Esophagus squamous epithelium (tissue), 5 donors: ENCODE data around the gene DIAPH3. TPM values are rescaled to one million over a fixed set of nuclear protein-coding genes. Genes with fewer than 3 reads are reported as not detected.

Source experiments
- DNase-seq: peaks from one replicate; lab custom pipeline; 2025; lab: John Stamatoyannopoulos, UW
- H3K27ac ChIP-seq, 4 donors: fragments of 200-600 bp; sonication (generic); one replicate each; pipeline ENCODE4 v1.5.1; 2016 to 2019; ENCODE audit warnings: mild to moderate bottlenecking in 1 of 4
- H3K27me3 ChIP-seq, 4 donors: fragments of 200-600 bp; sonication (generic); 1 replicate in 3 of 4; 2 replicates in 1 of 4; pipeline versions ENCODE4 v1.5.1 to v1.6.0; 2017 to 2021; ENCODE audit warnings: antibody characterized with exemption in 1 of 4
- H3K36me3 ChIP-seq, 3 donors: fragments of 200-600 bp; sonication (generic); one replicate each; pipeline ENCODE4 v1.5.1; 2016 to 2019
- H3K4me1 ChIP-seq, 3 donors: fragments of 200-600 bp; sonication (generic); one replicate each; pipeline ENCODE4 v1.5.1; 2017 to 2019
- H3K4me3 ChIP-seq, 4 donors: fragments of 200-600 bp; sonication (generic); 1 replicate in 3 of 4; 2 replicates in 1 of 4; pipeline ENCODE4 v1.5.1; 2016 to 2019; ENCODE audit warnings: mild to moderate bottlenecking in 2 of 4, moderate library complexity in 1 of 4
- H3K9me3 ChIP-seq, 3 donors: fragments of 200-600 bp; sonication (generic); one replicate each; pipeline ENCODE4 v1.5.1; 2016 to 2019
- CTCF ChIP-seq, 6 experiments: fragments of 450-650 bp in 4 of 6; fragments of 200-600 bp in 2 of 6; sonication (generic) in 2 of 6; IDR thresholded peaks; one replicate each; pipeline ENCODE4 v1.5.1; 2016 to 2019; ENCODE audit warnings: antibody characterized with exemption in 6 of 6, mild to moderate bottlenecking in 4 of 6, moderate library complexity in 4 of 6
- POLR2A ChIP-seq, 4 donors: fragments of 450-650 bp; IDR thresholded peaks; one replicate each; pipeline ENCODE4 v1.6.1; 2017; ENCODE audit warnings: antibody characterized with exemption in 4 of 4, mild to moderate bottlenecking in 4 of 4, moderate library complexity in 3 of 4
- WGBS, 2 donors: methylation state at CpG; one replicate each; pipeline ENCODE4 v1.1.5; 2018; 5-methylcytosine and 5-hydroxymethylcytosine counted together
- intact Hi-C: fragments of 100-400 bp; cut with DNase I; formaldehyde crosslinking; loops from one replicate; pipeline ENCODE4 v1.15.0; 2022
- total RNA-seq, 4 donors: library from RNA; depleted of rRNA; stranded (reverse); fragments of >200 nt; gene quantifications; one replicate each; pipeline ENCODE4 v1.1.0, GENCODE V29; 2016
- donor health status: DM: yes; HTN: yes; CAD: no.

DIAPH3 gene
- total RNA-seq, 4 donors from 2014 or later, result 2.2 to 11.1 (median 4.0) TPM

DNA sequence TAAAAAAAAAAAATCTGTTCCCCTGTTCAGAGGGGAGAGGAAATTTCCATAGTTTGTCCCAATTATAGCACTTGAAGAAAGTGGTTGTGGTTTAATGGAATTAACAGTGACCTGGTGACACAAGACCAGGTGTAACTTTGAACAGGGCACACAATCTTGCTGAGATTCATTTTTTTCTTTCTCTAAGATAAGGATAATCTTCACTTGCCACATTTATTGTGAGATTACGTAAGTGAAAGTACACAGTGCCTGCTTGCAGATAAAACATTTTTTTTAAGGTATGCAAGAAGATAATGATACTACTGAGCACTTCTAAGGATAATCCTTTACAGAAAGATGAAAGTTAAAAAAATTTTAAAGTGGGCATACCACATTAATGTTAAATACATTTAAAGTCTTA is 448.1 kb downstream of the DIAPH3 start:
- intact Hi-C loops, result no loop called here
- H3K4me3 ChIP-seq, result no peak overlapping the region
- H3K27me3 ChIP-seq, result no peaks in the 10 kb centered on the region
- DNase-seq, result no peak
- H3K9me3 ChIP-seq, result no peaks in the 10 kb centered on the region
- H3K4me1 ChIP-seq, result no peaks in the 10 kb centered on the region
- no peaks in the 10 kb centered on the region for H3K36me3 ChIP-seq
- 83 to 94% methylated on average over 1 of the region's 1 CpG for WGBS, 2 donors
- H3K27ac ChIP-seq, result no peak overlapping the region
- TF ChIP-seq CTCF (IDR thresholded peaks at IDR 0.05) (no peak), POLR2A (IDR thresholded peaks at IDR 0.05) (no peak)

DNA sequence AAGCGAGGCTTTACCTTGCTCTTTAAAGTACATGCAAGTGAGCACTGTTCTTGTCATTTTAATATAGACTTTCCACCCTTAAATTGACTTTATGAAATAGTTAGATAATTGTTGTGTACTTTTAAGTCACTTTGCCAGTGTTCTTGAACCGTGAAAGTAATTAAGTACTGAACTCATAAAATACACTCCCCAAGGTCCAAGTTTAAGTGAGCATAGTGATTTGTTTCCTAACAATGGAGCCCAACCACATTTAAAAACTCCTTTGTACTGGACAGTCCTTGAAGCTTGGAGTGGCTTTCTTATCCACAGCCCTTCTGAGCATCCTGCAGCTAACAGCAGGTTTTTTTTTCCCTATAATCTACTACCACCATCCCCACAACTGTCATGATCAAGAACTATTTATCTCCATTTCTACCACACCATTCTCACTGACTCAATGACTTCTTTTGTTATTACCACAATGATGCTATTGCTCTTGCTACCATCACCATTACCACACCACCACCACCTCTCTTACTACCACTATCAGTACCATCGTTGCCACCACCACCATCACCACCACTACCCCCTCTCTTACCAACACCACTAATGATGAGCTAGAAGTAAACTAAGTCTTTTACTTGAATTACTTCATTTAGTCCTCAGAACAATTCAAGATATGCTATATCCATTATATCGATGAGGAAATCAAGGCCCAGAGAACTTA is 452.6 kb downstream of the DIAPH3 start:
- TF ChIP-seq POLR2A (IDR thresholded peaks at IDR 0.05) (no peak), CTCF (IDR thresholded peaks at IDR 0.05) (no peak)
- H3K36me3 ChIP-seq, result no peaks in the 10 kb centered on the region
- no peaks in the 10 kb centered on the region for H3K9me3 ChIP-seq
- WGBS, 2 donors, result 62 to 77% methylated on average over 4 of the region's 4 CpGs
- intact Hi-C loops, result no loop called here
- no peak overlapping the region for H3K27ac ChIP-seq
- H3K4me1 ChIP-seq, result no peaks in the 10 kb centered on the region
- no peak overlapping the region for H3K4me3 ChIP-seq
- no peak for DNase-seq
- H3K27me3 ChIP-seq, result no peaks in the 10 kb centered on the region

- 75 to 85% methylated on average over 1 of the region's 1 CpG for WGBS, 2 donors
- TF ChIP-seq POLR2A (IDR thresholded peaks at IDR 0.05) (no peak), CTCF (IDR thresholded peaks at IDR 0.05) (no peak)
- no peak overlapping the region for H3K27ac ChIP-seq
- intact Hi-C loops, result no loop called here
- no peak for DNase-seq
- H3K4me1 ChIP-seq, result no peaks in the 10 kb centered on the region
- H3K27me3 ChIP-seq, result no peaks in the 10 kb centered on the region
- no peak overlapping the region for H3K4me3 ChIP-seq
- H3K36me3 ChIP-seq, result no peaks in the 10 kb centered on the region
- H3K9me3 ChIP-seq, result no peaks in the 10 kb centered on the region
These were observed 453.3 kb downstream of the DIAPH3 start for GRCh38 chr13:59710416-59710815.

GRCh38 chr13:59706101-59706976 is 457.4 kb downstream of the DIAPH3 start:
- Histone ChIP-seq H3K27ac (no peak overlapping the region), H3K27me3 (no peaks in the 10 kb centered on the region), H3K4me1 (no peaks in the 10 kb centered on the region), H3K4me3 (no peak overlapping the region), H3K9me3 (no peaks in the 10 kb centered on the region), H3K36me3 (no peaks in the 10 kb centered on the region)
- 89 to 93% methylated on average over 8 of the region's 8 CpGs for WGBS, 2 donors
- no peak for DNase-seq
- no peak for TF ChIP-seq CTCF (IDR thresholded peaks at IDR 0.05)
- TF ChIP-seq POLR2A (IDR thresholded peaks at IDR 0.05), result no peak
- intact Hi-C loops, result no loop called here

DNA sequence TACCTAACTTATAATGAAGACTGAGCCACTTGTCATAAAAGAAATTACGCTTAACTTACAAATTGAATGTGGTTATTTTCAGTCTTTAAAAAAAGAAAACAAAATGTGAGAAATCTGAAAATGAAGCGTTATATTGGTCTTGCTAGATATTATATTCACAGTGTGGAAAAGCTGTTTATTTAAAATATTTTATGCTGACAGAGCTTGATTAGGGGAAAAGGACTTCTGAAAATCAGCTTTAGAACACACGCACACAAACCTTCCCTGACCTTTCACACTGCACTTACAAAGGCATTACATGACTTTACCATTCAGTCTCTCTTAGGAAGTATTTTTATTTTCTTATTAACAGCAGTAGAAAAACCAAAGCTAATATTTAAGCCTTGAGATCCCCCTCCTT is 461.5 kb downstream of the DIAPH3 start:
- Histone ChIP-seq H3K4me3 (no peak overlapping the region), H3K27ac (no peak overlapping the region), H3K27me3 (no peaks in the 10 kb centered on the region), H3K36me3 (no peaks in the 10 kb centered on the region), H3K9me3 (no peaks in the 10 kb centered on the region), H3K4me1 (no peaks in the 10 kb centered on the region)
- TF ChIP-seq POLR2A (IDR thresholded peaks at IDR 0.05) (no peak), CTCF (IDR thresholded peaks at IDR 0.05) (no peak)
- WGBS, 2 donors, result 96 to 98% methylated on average over 3 of the region's 3 CpGs
- no peak for DNase-seq
- intact Hi-C loops, result no loop called here
